Endodermal cell (in vitro differentiated cells): ENCODE measurements around the gene APOL4. TPM values are rescaled to one million over a fixed set of nuclear protein-coding genes. Genes with fewer than 3 reads are reported as not detected.

Source experiments
- DNase-seq: peaks from one replicate; pipeline ENCODE4 v3.0.0-alpha.2; 2017
- H3K27ac ChIP-seq: 2 replicates; pipeline ENCODE4 v1.5.1; 2013; ENCODE audit warnings: mild to moderate bottlenecking, low read depth, low read length, moderate library complexity
- H3K27me3 ChIP-seq: 2 replicates; pipeline ENCODE4 v1.6.1; 2013; ENCODE audit warnings: mild to moderate bottlenecking, low read length, moderate library complexity; ENCODE audit not compliant: insufficient read depth, control insufficient read depth, poor library complexity, severe bottlenecking
- H3K36me3 ChIP-seq: 2 replicates; pipeline ENCODE4 v1.7.0; 2013; ENCODE audit warnings: mild to moderate bottlenecking, low read length, moderate library complexity; ENCODE audit not compliant: control insufficient read depth, insufficient read depth
- H3K4me1 ChIP-seq: one replicate; pipeline ENCODE4 v1.7.0; 2013; ENCODE audit warnings: low read length; ENCODE audit not compliant: control insufficient read depth, insufficient read depth
- H3K4me3 ChIP-seq: 2 replicates; pipeline ENCODE4 v1.5.1; 2013; ENCODE audit warnings: mild to moderate bottlenecking, low read length, moderate library complexity
- H3K9ac ChIP-seq: 2 replicates; pipeline ENCODE4 v1.6.1; 2013; ENCODE audit warnings: mild to moderate bottlenecking, low read length, moderate library complexity; ENCODE audit not compliant: poor library complexity, severe bottlenecking; ENCODE audit errors: extremely low read depth
- H3K9me3 ChIP-seq: 2 replicates; pipeline ENCODE4 v1.6.1; 2013; ENCODE audit warnings: mild to moderate bottlenecking, low read length, moderate library complexity; ENCODE audit not compliant: control insufficient read depth
- H3K27ac Mint-ChIP-seq: 2 replicates; pipeline ENCODE4 v1.8.0; 2020; ENCODE audit warnings: mixed read lengths
- H3K27me3 Mint-ChIP-seq: 2 replicates; pipeline ENCODE4 v1.8.0; 2021; ENCODE audit warnings: mild to moderate bottlenecking, mixed read lengths; ENCODE audit not compliant: insufficient read depth
- H3K36me3 Mint-ChIP-seq: 2 replicates; pipeline ENCODE4 v1.8.0; 2020; ENCODE audit warnings: low read depth, mixed read lengths
- H3K4me1 Mint-ChIP-seq: 2 replicates; pipeline ENCODE4 v1.8.0; 2020; ENCODE audit warnings: mixed read lengths
- H3K4me3 Mint-ChIP-seq: 2 replicates; pipeline ENCODE4 v1.8.0; 2020; ENCODE audit warnings: mild to moderate bottlenecking, moderate library complexity, mixed read lengths
- H3K9me3 Mint-ChIP-seq: 2 replicates; pipeline ENCODE4 v1.8.0; 2020; ENCODE audit warnings: mild to moderate bottlenecking, mixed read lengths
- CTCF ChIP-seq: fragments of 200-600 bp; sonication (generic); conservative IDR thresholded peaks from 2 replicates; pipeline ENCODE4 v1.5.0; 2021; ENCODE audit warnings: antibody characterized with exemption, mild to moderate bottlenecking
- WGBS, 2 experiments: methylation state at CpG; one replicate each; pipeline versions ENCODE4 v1.1.5 to v1.1.7; 2013; ENCODE audit warnings: missing lambda C conversion rate in 2 of 2, mixed read lengths in 1 of 2; ENCODE audit not compliant: insufficient coverage in 1 of 2, insufficient read length in 1 of 2; 5-methylcytosine and 5-hydroxymethylcytosine counted together
- total RNA-seq, 2 donors: library from RNA; stranded (reverse); fragmentation: NEBNext Ultra II Directional in 1 of 2; extraction: Animal tissue kit (Norgen Biotek cat#: 25700) in 1 of 2; gene quantifications; 2 replicates in 1 of 2; 3 replicates in 1 of 2; pipeline ENCODE4 v1.2.1, GENCODE V29; 2021

The APOL4 gene
- total RNA-seq, 2 donors from 2014 or later = not detected

- no peak overlapping the region for H3K27ac Mint-ChIP-seq
- no peak for DNase-seq
- Histone ChIP-seq H3K27ac (no peak overlapping the region), H3K27me3 (no peaks in the 10 kb centered on the region), H3K9me3 (no peaks in the 10 kb centered on the region), H3K4me1 (no peaks in the 10 kb centered on the region), H3K4me3 (no peak overlapping the region), H3K36me3 (no peaks in the 10 kb centered on the region), H3K9ac (no peak overlapping the region)
- no peak for TF ChIP-seq CTCF
- no peak overlapping the region for H3K4me3 Mint-ChIP-seq
- no peaks in the 10 kb centered on the region for H3K27me3 Mint-ChIP-seq
- WGBS, 2 experiments = 85% methylated on average over 2 of the region's 2 CpGs; no CpG with 5 or more reads in 1 of the 2 experiments
- peaks cover 13% of the 10 kb centered on the region for H3K4me1 Mint-ChIP-seq
- H3K36me3 Mint-ChIP-seq = no peaks in the 10 kb centered on the region
- no peaks in the 10 kb centered on the region for H3K9me3 Mint-ChIP-seq
Measured at GRCh38 chr22:36234213-36234612, 32.6 kb upstream of the APOL4 start.

- no peaks in the 10 kb centered on the region for H3K36me3 Mint-ChIP-seq
Measured at GRCh38 chr22:36233796-36234195, 32.2 kb upstream of the APOL4 start.

GRCh38 chr22:36232715-36233401 lies 31.2 kb upstream of the APOL4 start:
- Mint-ChIP-seq H3K4me3 (no peak overlapping the region), H3K4me1 (peaks cover 11% of the 10 kb centered on the region), H3K27me3 (no peaks in the 10 kb centered on the region), H3K9me3 (no peaks in the 10 kb centered on the region), H3K27ac (no peak overlapping the region), H3K36me3 (no peaks in the 10 kb centered on the region)
- H3K9ac ChIP-seq = no peak overlapping the region
- H3K27ac ChIP-seq = no peak overlapping the region
- no peaks in the 10 kb centered on the region for H3K9me3 ChIP-seq
- TF ChIP-seq CTCF = no peak
- DNase-seq = no peak
- no peak overlapping the region for H3K4me3 ChIP-seq
- H3K27me3 ChIP-seq = no peaks in the 10 kb centered on the region
- 88 to 97% methylated on average over 10 to 13 of the region's 13 CpGs for WGBS, 2 experiments
- no peaks in the 10 kb centered on the region for H3K36me3 ChIP-seq
- no peaks in the 10 kb centered on the region for H3K4me1 ChIP-seq

More at GRCh38 chr22:36233796-36234195, 32.2 kb upstream of the APOL4 start:
- WGBS, 2 experiments = 85 to 92% methylated on average over 3 to 7 of the region's 7 CpGs
- no peak for TF ChIP-seq CTCF
- Mint-ChIP-seq H3K4me3 (no peak overlapping the region), H3K27ac (no peak overlapping the region), H3K4me1 (peaks cover 11% of the 10 kb centered on the region), H3K27me3 (no peaks in the 10 kb centered on the region), H3K9me3 (no peaks in the 10 kb centered on the region)
- no peaks in the 10 kb centered on the region for H3K9me3 ChIP-seq
- H3K4me3 ChIP-seq = no peak overlapping the region
- H3K4me1 ChIP-seq = no peaks in the 10 kb centered on the region
- H3K27me3 ChIP-seq = no peaks in the 10 kb centered on the region
- no peak overlapping the region for H3K9ac ChIP-seq
- H3K27ac ChIP-seq = no peak overlapping the region
- H3K36me3 ChIP-seq = no peaks in the 10 kb centered on the region
- DNase-seq = no peak
